Neuronal stem cell (in vitro differentiated cells): Measurements from ENCODE around the gene EHMT1.

Experiments
- DNase-seq: peaks from one replicate; pipeline ENCODE4 v3.0.0-alpha.2; 2013; ENCODE audit warnings: low spot score
- H2AFZ ChIP-seq: one replicate; pipeline ENCODE4 v1.6.1; 2013; ENCODE audit warnings: mild to moderate bottlenecking, low read length, inconsistent platforms
- H2AK5ac ChIP-seq: 2 replicates; pipeline ENCODE4 v1.6.1; 2013; ENCODE audit warnings: low read depth, mild to moderate bottlenecking, inconsistent platforms, low read length, moderate library complexity, mixed read lengths
- H2BK120ac ChIP-seq: 2 replicates; pipeline ENCODE4 v1.6.1; 2013; ENCODE audit warnings: low read depth, mild to moderate bottlenecking, inconsistent platforms, low read length, moderate library complexity, mixed read lengths
- H2BK12ac ChIP-seq: one replicate; pipeline ENCODE4 v1.6.1; 2013; ENCODE audit warnings: low read length, inconsistent platforms
- H2BK15ac ChIP-seq: 2 replicates; pipeline ENCODE4 v1.6.1; 2013; ENCODE audit warnings: mild to moderate bottlenecking, low read length, inconsistent platforms, mixed read lengths
- H2BK5ac ChIP-seq: one replicate; pipeline ENCODE4 v1.6.1; 2013; ENCODE audit warnings: inconsistent platforms, mild to moderate bottlenecking, low read length, moderate library complexity
- H3K14ac ChIP-seq: one replicate; pipeline ENCODE4 v1.6.1; 2013; ENCODE audit warnings: low read length, inconsistent platforms
- H3K18ac ChIP-seq: 2 replicates; pipeline ENCODE4 v1.6.1; 2013; ENCODE audit warnings: low read length, inconsistent platforms
- H3K23ac ChIP-seq: 2 replicates; pipeline ENCODE4 v1.6.1; 2013; ENCODE audit warnings: low read depth, mild to moderate bottlenecking, mixed read lengths, low read length, inconsistent platforms; ENCODE audit not compliant: poor library complexity
- H3K27ac ChIP-seq: replicated peaks from 3 replicates; pipeline ENCODE4 v1.5.1; 2013; ENCODE audit warnings: low read length, inconsistent platforms
- H3K27me3 ChIP-seq, 3 experiments: 2 replicates each; pipeline ENCODE4 v1.6.1; 2013; ENCODE audit warnings: low read length in 3 of 3, mild to moderate bottlenecking in 2 of 3, inconsistent platforms in 1 of 3, low read depth in 1 of 3, mixed read lengths in 1 of 3, moderate library complexity in 1 of 3; ENCODE audit not compliant: control insufficient read depth in 3 of 3, insufficient read depth in 3 of 3
- H3K36me3 ChIP-seq, 2 donors: replicated peaks in 1 of 2; 2 replicates each; pipeline ENCODE4 v1.6.1; 2013; ENCODE audit warnings: low read length in 2 of 2; ENCODE audit not compliant: control insufficient read depth in 2 of 2, insufficient read depth in 2 of 2
- H3K4ac ChIP-seq: 2 replicates; pipeline ENCODE4 v1.6.1; 2013; ENCODE audit warnings: inconsistent platforms, mild to moderate bottlenecking, low read length, moderate library complexity
- H3K4me1 ChIP-seq, 2 donors: 1 replicate in 1 of 2; 2 replicates in 1 of 2; pipeline ENCODE4 v1.6.1; 2013; ENCODE audit warnings: low read length in 2 of 2, low read depth in 1 of 2; ENCODE audit not compliant: control insufficient read depth in 2 of 2, insufficient read depth in 1 of 2
- H3K4me2 ChIP-seq: one replicate; pipeline ENCODE4 v1.6.1; 2013; ENCODE audit warnings: mild to moderate bottlenecking, low read length, inconsistent platforms; ENCODE audit not compliant: insufficient read depth, poor library complexity, severe bottlenecking
- H3K4me3 ChIP-seq, 2 donors: 2 replicates each; pipeline ENCODE4 v1.5.1; 2013; ENCODE audit warnings: low read length in 2 of 2, mild to moderate bottlenecking in 2 of 2, inconsistent platforms in 1 of 2, moderate library complexity in 1 of 2
- H3K79me1 ChIP-seq: one replicate; pipeline ENCODE4 v1.6.1; 2013; ENCODE audit warnings: low read depth, mild to moderate bottlenecking, inconsistent platforms, low read length, moderate library complexity
- H3K9ac ChIP-seq: one replicate; pipeline ENCODE4 v1.6.1; 2013; ENCODE audit warnings: mild to moderate bottlenecking, low read depth, low read length, inconsistent platforms; ENCODE audit not compliant: poor library complexity
- H3K9me3 ChIP-seq, 2 donors: replicated peaks in 1 of 2; 2 replicates each; pipeline versions ENCODE3 to v1.6.1; 2013; ENCODE audit warnings: low read length in 2 of 2, mild to moderate bottlenecking in 2 of 2, inconsistent platforms in 1 of 2, low read depth in 1 of 2, mixed read lengths in 1 of 2, moderate library complexity in 1 of 2; ENCODE audit not compliant: control insufficient read depth in 2 of 2, insufficient read depth in 1 of 2
- H4K8ac ChIP-seq: one replicate; pipeline ENCODE4 v1.6.1; 2013; ENCODE audit warnings: low read depth, mild to moderate bottlenecking, inconsistent platforms, low read length, moderate library complexity
- H4K91ac ChIP-seq: one replicate; pipeline ENCODE4 v1.6.1; 2013; ENCODE audit warnings: low read length, low read depth, mild to moderate bottlenecking, inconsistent platforms; ENCODE audit not compliant: poor library complexity
- WGBS, 2 donors: extraction: QIAGEN DNeasy Blood & Tissue Kit; methylation state at CpG; one replicate each; pipeline ENCODE4 v1.1.7; 2013; ENCODE audit warnings: missing lambda C conversion rate in 2 of 2, mixed read lengths in 1 of 2; ENCODE audit not compliant: insufficient read length in 2 of 2, insufficient replicate concordance in 1 of 2; ENCODE audit errors: extremely low coverage in 2 of 2; 5-methylcytosine and 5-hydroxymethylcytosine counted together

EHMT1 gene

DNA sequence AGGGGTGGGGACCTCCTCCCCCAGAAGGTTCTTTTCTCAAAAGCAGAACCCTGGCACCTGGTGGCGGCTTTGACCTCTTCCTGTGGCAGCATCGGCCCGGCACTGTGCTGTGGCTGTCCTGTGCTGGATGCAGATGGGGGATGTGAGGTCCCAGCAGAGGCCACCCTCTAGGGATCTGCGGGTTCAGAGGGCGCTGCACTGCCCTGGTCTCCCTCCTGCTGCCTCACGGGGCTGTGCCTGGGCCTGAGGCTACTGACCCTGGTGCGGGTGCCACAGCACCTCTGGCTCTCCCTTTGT, 182.2 kb downstream of the EHMT1 start:
- Histone ChIP-seq H4K8ac (no peak overlapping the region), H3K9me3 (peaks cover 4 to 14% of the 10 kb centered on the region in 2 donors), H2AK5ac (no peak overlapping the region), H3K18ac (no peak overlapping the region), H3K4ac (no peak overlapping the region), H3K14ac (no peak overlapping the region), H3K27ac (no peak overlapping the region), H3K79me1 (peaks cover 8% of the 10 kb centered on the region), H3K4me1 (no peaks in the 10 kb centered on the region), H3K4me2 (no peak overlapping the region), H2BK5ac (no peak overlapping the region), H3K27me3 (no peaks in the 10 kb centered on the region), H2BK120ac (no peak overlapping the region), H3K23ac (no peak overlapping the region), H2BK15ac (no peak overlapping the region), H4K91ac (no peak overlapping the region), H3K4me3 (no peak overlapping the region), H3K9ac (no peak overlapping the region), H2BK12ac (no peak overlapping the region), H3K36me3 (peaks cover 55 to 89% of the 10 kb centered on the region in 2 donors), H2AFZ (no peak overlapping the region)
- no CpG with 5 or more reads among the region's 7 CpGs for WGBS, 2 donors
- no peak for DNase-seq

DNA sequence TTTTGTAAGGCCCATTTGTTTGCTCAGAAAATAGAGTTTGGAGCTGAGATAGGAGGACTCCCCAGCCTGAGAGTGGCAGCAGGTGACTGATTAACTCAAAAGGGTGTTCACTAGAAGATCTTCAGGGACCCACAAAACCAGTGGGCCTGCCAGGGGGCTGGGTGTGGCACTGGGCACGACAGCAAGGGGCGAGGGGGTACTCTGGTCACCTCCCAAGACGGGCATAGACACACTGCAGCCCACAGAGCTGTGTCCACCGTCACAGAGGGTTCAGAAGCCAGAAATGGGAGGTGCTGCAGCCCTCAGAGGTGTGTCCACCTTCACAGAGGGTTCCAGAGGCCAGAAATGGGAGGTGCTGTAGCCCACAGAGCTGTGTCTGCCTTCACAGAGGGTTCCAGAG, 183.2 kb downstream of the EHMT1 start:
- WGBS, 2 donors: no CpG with 5 or more reads among the region's 4 CpGs
- H3K23ac ChIP-seq: no peak overlapping the region
- H3K4me1 ChIP-seq: no peaks in the 10 kb centered on the region
- no peak overlapping the region for H2BK120ac ChIP-seq
- no peak overlapping the region for H3K14ac ChIP-seq
- H2BK5ac ChIP-seq: no peak overlapping the region
- peaks cover 4 to 17% of the 10 kb centered on the region in 2 donors for H3K9me3 ChIP-seq
- H3K9ac ChIP-seq: no peak overlapping the region
- H3K36me3 ChIP-seq: peaks cover 54 to 90% of the 10 kb centered on the region in 2 donors
- H3K18ac ChIP-seq: no peak overlapping the region
- H4K8ac ChIP-seq: no peak overlapping the region
- no peak overlapping the region for H3K4me2 ChIP-seq
- H2BK15ac ChIP-seq: no peak overlapping the region
- H2AK5ac ChIP-seq: no peak overlapping the region
- no peak overlapping the region for H2BK12ac ChIP-seq
- no peaks in the 10 kb centered on the region for H3K27me3 ChIP-seq
- no peak overlapping the region for H3K4ac ChIP-seq
- H3K27ac ChIP-seq: no peak overlapping the region
- no peak overlapping the region for H3K4me3 ChIP-seq
- peaks cover 6% of the 10 kb centered on the region for H3K79me1 ChIP-seq
- no peak for DNase-seq
- no peak overlapping the region for H2AFZ ChIP-seq
- no peak overlapping the region for H4K91ac ChIP-seq

DNA sequence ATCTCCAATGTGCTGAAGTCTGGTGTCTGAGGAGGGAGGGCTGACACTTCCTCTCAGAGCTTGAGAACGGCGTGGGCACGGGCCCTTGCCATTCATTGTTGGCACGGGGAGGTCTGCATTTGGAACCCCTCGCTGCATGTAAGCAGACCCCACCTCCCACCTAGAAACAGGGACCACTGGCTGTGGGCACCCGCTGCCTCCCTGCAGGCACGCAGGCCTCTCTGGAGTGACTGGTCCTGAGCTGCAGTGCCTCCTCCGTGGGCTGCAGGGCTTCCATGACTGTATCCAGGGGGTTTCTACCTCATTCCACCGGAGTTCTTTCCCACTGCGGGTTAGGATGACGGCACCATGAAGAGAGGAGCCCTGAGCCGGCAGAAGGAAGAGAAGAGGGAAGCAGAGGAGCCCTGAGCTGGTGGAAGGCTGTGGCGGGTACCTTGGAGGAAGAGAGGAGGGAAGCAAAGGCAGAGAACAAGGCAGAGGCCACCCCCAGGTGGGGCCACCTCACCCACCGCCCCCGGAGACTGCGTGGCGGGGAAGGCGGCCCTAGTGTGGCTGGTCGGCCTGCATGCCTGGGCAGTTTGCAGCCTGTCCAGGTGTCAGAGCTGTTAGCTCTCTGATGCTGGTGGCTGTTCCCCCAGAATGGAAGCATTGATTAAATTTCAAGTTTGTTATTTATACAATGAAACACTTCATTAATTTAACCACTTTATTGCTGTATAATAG, 183.9 kb downstream of the EHMT1 start:
- Histone ChIP-seq H3K4ac (no peak overlapping the region), H3K79me1 (peaks cover 6% of the 10 kb centered on the region), H4K91ac (no peak overlapping the region), H2AK5ac (no peak overlapping the region), H3K27me3 (no peaks in the 10 kb centered on the region), H2BK12ac (no peak overlapping the region), H2BK15ac (no peak overlapping the region), H3K18ac (peak overlapping the region; percentile 48), H2BK120ac (no peak overlapping the region), H3K9me3 (peaks cover 4 to 19% of the 10 kb centered on the region in 2 donors), H3K27ac (no peak overlapping the region), H3K4me3 (peak overlapping the region in 1 of 2 donors; percentile 8), H4K8ac (no peak overlapping the region), H3K4me2 (no peak overlapping the region), H3K9ac (no peak overlapping the region), H3K36me3 (peaks cover 52 to 89% of the 10 kb centered on the region in 2 donors), H3K23ac (no peak overlapping the region), H3K4me1 (no peaks in the 10 kb centered on the region), H2AFZ (no peak overlapping the region), H2BK5ac (no peak overlapping the region), H3K14ac (no peak overlapping the region)
- WGBS, 2 donors: no CpG with 5 or more reads among the region's 19 CpGs
- DNase-seq: no peak

DNA sequence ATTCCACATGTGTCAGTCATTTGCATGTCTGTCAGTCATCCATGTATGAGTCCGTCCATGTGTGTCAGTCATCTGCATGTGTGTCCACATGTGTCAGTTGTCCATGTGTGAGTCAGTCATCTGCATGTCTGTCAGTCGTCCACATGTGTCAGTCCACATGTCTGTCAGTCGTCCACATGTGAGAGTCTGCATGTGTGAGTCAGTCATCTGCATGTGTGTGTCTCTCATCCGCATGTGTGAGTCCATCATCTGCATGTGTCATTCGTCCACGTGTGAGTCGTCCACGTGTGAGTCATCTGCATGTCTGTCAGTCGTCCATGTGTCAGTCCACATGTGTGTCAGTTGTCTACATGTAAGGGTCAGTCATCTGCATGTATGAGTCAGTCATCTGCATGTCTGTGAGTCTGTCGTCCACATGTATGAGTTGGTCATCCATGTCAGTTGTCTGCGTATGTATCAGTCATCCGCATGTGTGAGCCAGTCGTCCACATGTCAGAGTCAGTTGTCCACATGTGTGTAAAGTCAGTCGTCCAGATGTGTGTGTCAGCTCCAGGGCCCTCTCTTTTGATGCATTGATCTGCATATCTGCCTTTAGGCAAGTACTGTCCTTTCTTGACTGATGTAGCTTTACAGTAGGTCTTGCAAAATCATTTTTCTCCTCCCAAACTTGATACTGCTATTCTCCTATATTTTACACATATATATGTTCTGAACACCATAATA, 186.3 kb downstream of the EHMT1 start:
- DNase-seq: no peak

More for the DNA sequence above, 186.3 kb downstream of the EHMT1 start:
- no peak overlapping the region for H2AK5ac ChIP-seq
- peaks cover 34 to 87% of the 10 kb centered on the region in 2 donors for H3K36me3 ChIP-seq
- H4K8ac ChIP-seq: no peak overlapping the region
- H3K79me1 ChIP-seq: peaks cover 6% of the 10 kb centered on the region
- no peak overlapping the region for H3K18ac ChIP-seq
- no peaks in the 10 kb centered on the region for H3K4me1 ChIP-seq
- H2BK15ac ChIP-seq: no peak overlapping the region
- H2BK120ac ChIP-seq: no peak overlapping the region
- H3K9me3 ChIP-seq: peaks cover 4 to 19% of the 10 kb centered on the region in 2 donors
- H3K9ac ChIP-seq: no peak overlapping the region
- H2BK5ac ChIP-seq: no peak overlapping the region
- WGBS, 2 donors: no CpG with 5 or more reads among the region's 14 CpGs
- H2AFZ ChIP-seq: no peak overlapping the region
- no peak overlapping the region for H3K23ac ChIP-seq
- H3K27me3 ChIP-seq: no peaks in the 10 kb centered on the region
- no peak overlapping the region for H3K14ac ChIP-seq
- no peak overlapping the region for H4K91ac ChIP-seq
- H3K4ac ChIP-seq: no peak overlapping the region
- no peak overlapping the region for H3K4me3 ChIP-seq
- no peak overlapping the region for H3K27ac ChIP-seq
- H3K4me2 ChIP-seq: no peak overlapping the region
- no peak overlapping the region for H2BK12ac ChIP-seq
